T-helper 2 cell treated with Interferon-gamma antibody and Interleukin-4, amounts not matched to agents 5 μg/mL and 100 μg/mL, for 36 hours (primary cell): ENCODE measurements around the gene KLC3.

Experiments used
- DNase-seq: peaks from one replicate; pipeline ENCODE4 v3.0.0; 2021; ENCODE audit warnings: low spot score
- H3K27ac Mint-ChIP-seq: one replicate; pipeline ENCODE4 v1.8.0; 2021; ENCODE audit warnings: mild to moderate bottlenecking, mixed read lengths
- H3K27me3 Mint-ChIP-seq: one replicate; pipeline ENCODE4 v1.8.0; 2021; ENCODE audit warnings: low read depth, mixed read lengths
- H3K36me3 Mint-ChIP-seq: one replicate; pipeline ENCODE4 v1.8.0; 2021; ENCODE audit warnings: low read depth, mixed read lengths
- H3K4me1 Mint-ChIP-seq: one replicate; pipeline ENCODE4 v1.8.0; 2021; ENCODE audit warnings: low read depth, mixed read lengths
- H3K4me3 Mint-ChIP-seq: one replicate; pipeline ENCODE4 v1.8.0; 2022; ENCODE audit warnings: mild to moderate bottlenecking, moderate library complexity, mixed read lengths
- H3K9me3 Mint-ChIP-seq: one replicate; pipeline ENCODE4 v1.8.0; 2021; ENCODE audit warnings: mixed read lengths

KLC3 gene

GRCh38 chr19:45348367-45349125, 8.0 kb downstream of the KLC3 start:
- Mint-ChIP-seq H3K27ac (no peak overlapping the region), H3K9me3 (no peaks in the 10 kb centered on the region), H3K4me1 (no peaks in the 10 kb centered on the region), H3K4me3 (no peak overlapping the region), H3K36me3 (peaks cover 6% of the 10 kb centered on the region), H3K27me3 (peaks cover 2% of the 10 kb centered on the region)
- DNase-seq: no peak

GRCh38 chr19:45349126-45349415, 8.5 kb downstream of the KLC3 start:
- peaks cover 8% of the 10 kb centered on the region for H3K36me3 Mint-ChIP-seq
- H3K27ac Mint-ChIP-seq: no peak overlapping the region
- no peak for DNase-seq
- H3K4me3 Mint-ChIP-seq: no peak overlapping the region
- H3K4me1 Mint-ChIP-seq: no peaks in the 10 kb centered on the region
- peaks cover 2% of the 10 kb centered on the region for H3K27me3 Mint-ChIP-seq
- H3K9me3 Mint-ChIP-seq: no peaks in the 10 kb centered on the region

DNA sequence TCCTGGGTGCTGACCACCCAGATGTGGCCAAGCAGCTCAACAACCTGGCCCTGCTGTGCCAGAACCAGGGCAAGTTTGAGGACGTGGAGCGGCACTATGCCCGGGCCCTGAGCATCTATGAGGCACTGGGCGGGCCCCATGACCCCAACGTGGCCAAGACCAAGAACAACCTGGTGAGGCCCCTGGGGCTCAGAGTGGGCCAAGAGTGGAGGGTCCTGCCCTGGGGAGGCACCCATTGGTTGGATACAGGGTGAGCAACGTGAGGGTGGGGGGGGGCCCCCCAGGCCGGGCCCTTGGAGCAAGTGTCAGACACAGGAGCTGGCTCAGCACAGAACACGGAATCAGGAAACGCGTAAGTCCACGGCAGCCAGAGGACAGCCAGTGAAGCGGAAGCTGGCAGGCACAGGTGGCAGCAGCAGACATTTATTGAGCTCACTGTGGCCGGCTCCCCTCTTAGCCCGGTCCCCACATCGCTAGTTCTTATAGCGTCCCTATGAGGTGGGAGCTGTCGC, 8.9 kb downstream of the KLC3 start:
- Mint-ChIP-seq H3K36me3 (peaks cover 8% of the 10 kb centered on the region), H3K4me3 (no peak overlapping the region), H3K4me1 (no peaks in the 10 kb centered on the region), H3K27me3 (no peaks in the 10 kb centered on the region), H3K27ac (no peak overlapping the region), H3K9me3 (no peaks in the 10 kb centered on the region)
- no peak for DNase-seq

DNA sequence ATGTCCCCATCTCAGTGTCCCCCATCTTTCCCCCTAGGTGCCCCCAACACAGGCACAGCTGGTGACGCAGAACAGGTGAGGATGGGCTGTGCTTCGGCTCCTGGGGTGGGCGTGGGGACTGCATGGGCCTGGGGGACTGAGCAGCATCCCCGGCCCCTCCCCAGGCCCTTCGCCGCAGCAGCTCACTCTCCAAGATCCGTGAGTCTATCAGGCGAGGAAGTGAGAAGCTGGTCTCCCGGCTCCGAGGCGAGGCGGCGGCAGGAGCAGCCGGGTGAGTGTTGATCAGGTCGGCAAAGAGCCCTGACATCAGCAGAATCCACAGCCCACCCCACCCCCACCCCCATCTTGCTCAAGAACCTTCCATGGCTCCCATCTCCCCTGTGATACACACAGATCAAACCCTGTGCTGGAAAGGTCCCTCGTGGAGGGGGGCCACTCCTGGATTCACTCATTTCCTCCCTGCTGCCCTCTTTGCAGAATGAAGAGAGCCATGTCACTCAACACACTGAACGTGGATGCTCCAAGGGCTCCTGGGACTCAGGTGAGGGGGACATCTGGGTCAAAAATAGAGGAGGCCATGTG, 10.0 kb downstream of the KLC3 start:
- DNase-seq: no peak
- Mint-ChIP-seq H3K9me3 (no peaks in the 10 kb centered on the region), H3K4me3 (no peak overlapping the region), H3K27me3 (no peaks in the 10 kb centered on the region), H3K4me1 (no peaks in the 10 kb centered on the region), H3K27ac (no peak overlapping the region), H3K36me3 (peaks cover 12% of the 10 kb centered on the region)

DNA sequence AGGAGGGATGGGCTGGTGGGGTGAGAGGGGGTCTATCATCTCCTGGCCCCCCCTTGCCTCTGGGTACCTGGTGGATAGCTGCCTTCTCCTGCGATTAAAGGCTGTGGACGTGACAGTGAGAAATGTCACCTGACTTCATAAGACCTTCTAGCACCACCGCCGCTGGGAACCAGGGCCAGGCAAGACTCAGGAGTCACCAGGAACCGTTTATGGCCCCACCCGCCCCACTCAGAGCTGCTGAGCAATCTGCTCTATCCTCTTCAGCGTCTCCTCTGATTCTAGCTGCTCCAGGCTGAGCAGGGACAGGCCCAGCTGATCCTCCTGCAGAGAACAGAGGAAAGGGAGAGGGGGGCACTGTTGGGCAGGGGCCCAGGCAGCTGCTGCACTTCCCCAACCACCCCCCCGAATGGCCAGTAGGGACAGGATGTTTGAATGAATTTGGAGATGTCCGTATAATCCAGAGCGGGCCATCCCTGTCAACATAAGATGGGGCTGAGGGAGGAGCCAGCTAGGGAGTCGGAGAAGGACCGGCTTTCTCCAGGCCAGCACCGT, 10.9 kb downstream of the KLC3 start:
- no peaks in the 10 kb centered on the region for H3K4me1 Mint-ChIP-seq
- no peak for DNase-seq
- H3K27me3 Mint-ChIP-seq: no peaks in the 10 kb centered on the region
- H3K9me3 Mint-ChIP-seq: no peaks in the 10 kb centered on the region
- peaks cover 17% of the 10 kb centered on the region for H3K36me3 Mint-ChIP-seq
- H3K27ac Mint-ChIP-seq: no peak overlapping the region
- no peak overlapping the region for H3K4me3 Mint-ChIP-seq

GRCh38 chr19:45352062-45352461, 11.5 kb downstream of the KLC3 start:
- peaks cover 19% of the 10 kb centered on the region for H3K36me3 Mint-ChIP-seq
- H3K9me3 Mint-ChIP-seq: no peaks in the 10 kb centered on the region
- no peak for DNase-seq
- H3K4me3 Mint-ChIP-seq: no peak overlapping the region
- H3K27ac Mint-ChIP-seq: no peak overlapping the region
- no peaks in the 10 kb centered on the region for H3K4me1 Mint-ChIP-seq
- H3K27me3 Mint-ChIP-seq: no peaks in the 10 kb centered on the region

DNA sequence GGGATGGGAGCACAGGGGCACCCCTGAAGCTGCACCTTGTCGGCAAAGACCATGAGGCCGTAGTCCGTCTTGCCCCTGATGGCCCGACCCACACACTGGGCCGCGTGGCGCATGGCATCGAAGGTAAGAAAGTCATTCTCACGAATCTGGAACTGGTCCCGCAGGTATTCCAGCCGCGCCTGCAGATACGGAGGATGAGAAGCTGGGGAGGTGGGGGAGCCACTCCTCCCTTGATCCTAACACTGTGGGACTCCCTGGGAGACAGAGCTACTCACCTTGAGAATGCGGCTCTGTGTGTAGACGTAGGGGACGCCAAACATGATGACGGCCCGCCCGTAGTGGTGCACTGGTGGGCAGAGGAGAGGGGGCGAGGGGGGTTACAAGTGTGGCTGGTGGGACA, 11.9 kb downstream of the KLC3 start:
- no peak for DNase-seq
- no peaks in the 10 kb centered on the region for H3K4me1 Mint-ChIP-seq
- no peak overlapping the region for H3K27ac Mint-ChIP-seq
- no peaks in the 10 kb centered on the region for H3K9me3 Mint-ChIP-seq
- no peaks in the 10 kb centered on the region for H3K27me3 Mint-ChIP-seq
- peaks cover 19% of the 10 kb centered on the region for H3K36me3 Mint-ChIP-seq
- no peak overlapping the region for H3K4me3 Mint-ChIP-seq

DNA sequence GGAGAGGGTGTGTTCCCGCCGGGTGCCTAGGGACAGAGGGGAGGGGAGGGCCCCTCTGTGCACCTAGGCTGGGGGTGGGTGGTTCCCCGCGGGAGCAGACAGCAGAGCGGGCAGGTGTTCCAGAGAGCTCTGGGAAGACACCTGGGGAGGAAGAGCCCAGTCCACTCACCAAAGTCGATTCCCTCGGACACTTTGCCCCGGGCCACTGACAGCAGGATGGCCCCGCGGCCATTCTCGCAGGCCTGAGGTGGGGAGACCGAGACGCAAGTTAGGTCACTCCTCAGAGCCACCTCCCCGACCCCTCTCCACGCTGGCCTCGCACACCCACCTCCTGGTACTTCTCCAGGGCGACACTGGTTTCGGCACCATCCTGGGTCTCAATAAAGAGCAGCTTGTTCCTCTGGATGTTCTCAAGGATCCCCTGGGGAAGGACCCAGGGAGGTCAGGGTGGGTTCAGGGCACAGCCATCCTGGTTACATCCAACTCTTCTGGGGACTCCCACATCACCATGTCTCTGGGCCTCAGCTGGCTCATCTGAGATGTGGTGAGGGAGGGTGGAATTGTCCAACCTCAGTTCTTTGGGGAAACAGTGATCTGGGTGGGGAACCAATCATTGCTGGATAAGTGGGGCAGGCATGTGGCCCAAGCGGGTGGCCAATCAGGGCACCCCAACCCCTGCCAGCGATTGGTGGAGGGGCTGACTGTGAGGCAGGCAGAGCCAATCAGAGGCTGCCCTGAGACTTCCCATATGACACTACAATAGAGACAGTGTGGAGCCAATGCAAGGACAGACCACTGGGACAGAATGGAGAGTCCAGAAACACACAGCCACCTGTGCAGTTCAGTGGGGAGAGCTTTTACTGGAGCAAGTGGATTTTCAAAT, 12.6 kb downstream of the KLC3 start:
- no peak overlapping the region for H3K27ac Mint-ChIP-seq
- peaks cover 24% of the 10 kb centered on the region for H3K36me3 Mint-ChIP-seq
- no peak for DNase-seq
- no peaks in the 10 kb centered on the region for H3K4me1 Mint-ChIP-seq
- H3K27me3 Mint-ChIP-seq: no peaks in the 10 kb centered on the region
- H3K4me3 Mint-ChIP-seq: no peak overlapping the region
- H3K9me3 Mint-ChIP-seq: no peaks in the 10 kb centered on the region

DNA sequence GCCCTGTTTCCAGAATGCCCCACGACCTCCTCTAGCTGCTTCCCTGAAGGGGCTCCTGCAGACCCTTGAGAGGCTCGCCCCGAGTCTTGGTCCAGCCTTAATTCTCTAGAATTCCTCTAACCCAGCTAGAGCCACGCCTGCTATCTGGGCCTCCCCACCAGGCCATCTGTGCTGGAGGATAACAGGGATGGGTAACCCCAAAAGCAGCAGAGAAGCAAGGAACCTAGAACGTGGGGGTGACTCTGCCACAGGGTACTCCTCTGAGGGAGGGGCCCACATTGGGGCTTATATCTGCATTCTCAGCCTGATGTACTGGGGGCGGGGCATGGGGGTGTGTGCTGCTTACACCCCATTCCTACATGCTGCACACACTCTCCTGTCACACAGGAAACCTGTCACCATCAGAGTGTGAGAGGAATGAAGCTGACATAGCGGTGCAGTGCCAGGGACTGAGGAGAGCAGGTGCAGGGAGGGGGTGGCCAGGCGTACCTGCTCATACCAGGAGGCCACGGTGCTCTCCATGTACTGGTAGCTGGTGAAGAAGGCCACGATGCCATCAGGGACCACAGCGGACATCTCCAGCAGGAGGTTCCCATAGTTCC, 13.8 kb downstream of the KLC3 start:
- no peak for DNase-seq

DNA sequence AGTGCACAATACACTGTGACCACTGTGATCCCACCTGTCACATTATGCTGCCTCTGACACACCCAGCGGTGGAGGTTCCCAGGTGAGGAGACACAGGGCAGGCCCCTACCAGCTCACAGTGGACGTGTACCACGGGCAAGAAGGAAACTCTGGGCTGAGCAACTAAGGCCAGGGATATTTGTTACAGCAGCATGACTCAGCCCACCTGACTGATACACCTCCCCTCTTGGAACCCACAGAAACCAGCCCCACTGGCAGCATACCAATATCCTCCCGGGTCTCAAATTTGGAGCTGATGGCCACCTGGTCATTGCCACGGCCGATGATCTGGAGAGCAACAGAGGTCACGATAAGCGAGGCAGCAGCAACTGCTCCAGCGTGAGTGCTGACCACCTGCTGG, 14.9 kb downstream of the KLC3 start:
- H3K27me3 Mint-ChIP-seq: no peaks in the 10 kb centered on the region
- H3K9me3 Mint-ChIP-seq: no peaks in the 10 kb centered on the region
- H3K4me3 Mint-ChIP-seq: no peak overlapping the region
- H3K27ac Mint-ChIP-seq: no peak overlapping the region
- H3K4me1 Mint-ChIP-seq: no peaks in the 10 kb centered on the region
- peaks cover 26% of the 10 kb centered on the region for H3K36me3 Mint-ChIP-seq
- DNase-seq: no peak

More for the DNA sequence above, 13.8 kb downstream of the KLC3 start:
- Mint-ChIP-seq H3K27ac (no peak overlapping the region), H3K4me3 (no peak overlapping the region), H3K36me3 (peaks cover 26% of the 10 kb centered on the region), H3K9me3 (no peaks in the 10 kb centered on the region), H3K27me3 (no peaks in the 10 kb centered on the region), H3K4me1 (no peaks in the 10 kb centered on the region)

GRCh38 chr19:45355910-45356309, 15.4 kb downstream of the KLC3 start:
- no peak overlapping the region for H3K27ac Mint-ChIP-seq
- no peaks in the 10 kb centered on the region for H3K9me3 Mint-ChIP-seq
- no peak for DNase-seq
- no peaks in the 10 kb centered on the region for H3K27me3 Mint-ChIP-seq
- no peak overlapping the region for H3K4me3 Mint-ChIP-seq
- H3K4me1 Mint-ChIP-seq: no peaks in the 10 kb centered on the region
- peaks cover 23% of the 10 kb centered on the region for H3K36me3 Mint-ChIP-seq

- no peaks in the 10 kb centered on the region for H3K9me3 Mint-ChIP-seq
- peaks cover 24% of the 10 kb centered on the region for H3K36me3 Mint-ChIP-seq
- no peak overlapping the region for H3K27ac Mint-ChIP-seq
- DNase-seq: no peak
- H3K4me1 Mint-ChIP-seq: no peaks in the 10 kb centered on the region
- H3K27me3 Mint-ChIP-seq: no peaks in the 10 kb centered on the region
- H3K4me3 Mint-ChIP-seq: no peak overlapping the region
Measured at GRCh38 chr19:45356760-45357444, 16.4 kb downstream of the KLC3 start.

DNA sequence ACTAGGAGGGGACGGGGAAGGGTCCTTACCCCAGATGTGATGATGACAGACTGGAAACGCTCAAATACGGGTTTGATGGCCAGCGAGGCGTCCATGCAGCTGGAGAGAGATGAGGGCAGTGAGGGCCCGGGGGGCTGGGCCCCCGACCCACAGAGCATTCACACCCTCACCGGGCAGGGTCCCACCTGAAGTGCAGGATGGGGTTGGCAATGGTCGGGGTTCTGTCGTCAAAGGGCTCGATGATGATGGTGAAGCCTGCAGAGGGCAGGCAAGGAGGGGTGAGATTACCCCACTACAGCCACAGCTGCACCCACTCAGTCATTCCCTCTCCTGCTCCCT, 16.9 kb downstream of the KLC3 start:
- H3K36me3 Mint-ChIP-seq: peaks cover 27% of the 10 kb centered on the region
- H3K27me3 Mint-ChIP-seq: no peaks in the 10 kb centered on the region
- H3K4me1 Mint-ChIP-seq: no peaks in the 10 kb centered on the region
- no peak for DNase-seq
- no peak overlapping the region for H3K27ac Mint-ChIP-seq
- no peak overlapping the region for H3K4me3 Mint-ChIP-seq
- no peaks in the 10 kb centered on the region for H3K9me3 Mint-ChIP-seq
